HUES6 (cell line): ENCODE results near the gene TMOD1.

Source experiments
- H3K27ac ChIP-seq: 2 replicates; pipeline ENCODE4 v1.7.0; 2013; ENCODE audit warnings: low read depth, mild to moderate bottlenecking, low read length, inconsistent platforms
- H3K27me3 ChIP-seq: 2 replicates; pipeline ENCODE4 v1.6.1; 2013; ENCODE audit warnings: low read length; ENCODE audit not compliant: control insufficient read depth, insufficient read depth
- H3K36me3 ChIP-seq: 2 replicates; pipeline ENCODE4 v1.6.1; 2013; ENCODE audit warnings: low read length; ENCODE audit not compliant: control insufficient read depth, insufficient read depth
- H3K4me1 ChIP-seq: 2 replicates; pipeline ENCODE4 v1.6.1; 2013; ENCODE audit warnings: low read length; ENCODE audit not compliant: control insufficient read depth, insufficient read depth
- H3K4me3 ChIP-seq: 2 replicates; pipeline ENCODE4 v1.5.1; 2013; ENCODE audit warnings: low read depth, low read length
- H3K9ac ChIP-seq: one replicate; pipeline ENCODE4 v1.6.1; 2013; ENCODE audit warnings: mild to moderate bottlenecking, low read length
- H3K9me3 ChIP-seq: 2 replicates; pipeline ENCODE4 v1.6.1; 2013; ENCODE audit warnings: low read depth, low read length; ENCODE audit not compliant: control insufficient read depth, insufficient read depth

TMOD1 gene

DNA sequence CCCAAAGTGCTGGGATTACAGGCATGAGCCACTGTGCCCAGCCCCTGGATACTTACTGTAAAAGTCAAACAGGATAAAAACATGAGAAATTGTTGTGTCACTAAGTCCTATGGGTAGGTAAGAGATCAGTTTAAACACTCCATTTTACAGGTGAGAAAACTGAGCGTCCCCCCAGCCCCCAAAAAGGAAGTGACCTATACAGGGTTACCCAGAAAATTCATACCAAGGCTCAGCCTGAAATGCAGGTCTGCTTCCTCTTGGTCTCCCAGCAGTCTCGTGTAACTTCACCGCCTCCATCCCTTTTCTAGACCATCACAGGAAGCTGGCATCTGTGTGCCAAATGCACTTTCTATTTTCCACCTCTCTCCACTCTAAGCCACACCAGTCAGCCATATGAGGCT lies 57.2 kb downstream of the TMOD1 start:
- Histone ChIP-seq H3K27ac (no peak overlapping the region), H3K4me3 (no peak overlapping the region), H3K9ac (no peak overlapping the region), H3K36me3 (no peaks in the 10 kb centered on the region), H3K9me3 (no peaks in the 10 kb centered on the region), H3K27me3 (no peaks in the 10 kb centered on the region), H3K4me1 (peaks cover 8% of the 10 kb centered on the region)

DNA sequence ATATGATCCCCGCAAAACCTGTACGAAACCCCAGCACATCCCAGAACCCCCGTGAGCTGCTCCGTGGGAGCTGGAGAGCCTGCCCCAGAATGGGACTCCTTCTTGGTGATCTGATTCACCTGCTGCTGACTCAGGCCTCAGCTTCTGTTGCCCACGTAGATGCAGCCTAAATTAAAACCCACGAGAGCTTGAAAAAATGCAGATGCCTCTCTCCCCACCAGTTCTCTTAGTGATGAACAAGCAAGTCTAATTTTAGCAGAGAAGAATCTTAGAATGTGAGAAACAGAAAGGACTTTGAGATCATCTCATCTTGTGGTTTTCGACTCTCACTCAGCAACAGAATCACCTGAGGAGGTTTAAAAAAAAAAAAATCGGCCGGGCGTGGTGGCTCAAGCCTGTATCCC lies 57.6 kb downstream of the TMOD1 start:
- Histone ChIP-seq H3K9ac (no peak overlapping the region), H3K9me3 (no peaks in the 10 kb centered on the region), H3K36me3 (no peaks in the 10 kb centered on the region), H3K4me1 (peaks cover 11% of the 10 kb centered on the region), H3K27ac (no peak overlapping the region), H3K4me3 (no peak overlapping the region), H3K27me3 (no peaks in the 10 kb centered on the region)

GRCh38 chr9:97560154-97560553 lies 58.7 kb downstream of the TMOD1 start:
- H3K9ac ChIP-seq: no peak overlapping the region
- H3K36me3 ChIP-seq: no peaks in the 10 kb centered on the region
- no peak overlapping the region for H3K4me3 ChIP-seq
- no peaks in the 10 kb centered on the region for H3K27me3 ChIP-seq
- H3K27ac ChIP-seq: no peak overlapping the region
- H3K4me1 ChIP-seq: peaks cover 20% of the 10 kb centered on the region
- no peaks in the 10 kb centered on the region for H3K9me3 ChIP-seq

DNA sequence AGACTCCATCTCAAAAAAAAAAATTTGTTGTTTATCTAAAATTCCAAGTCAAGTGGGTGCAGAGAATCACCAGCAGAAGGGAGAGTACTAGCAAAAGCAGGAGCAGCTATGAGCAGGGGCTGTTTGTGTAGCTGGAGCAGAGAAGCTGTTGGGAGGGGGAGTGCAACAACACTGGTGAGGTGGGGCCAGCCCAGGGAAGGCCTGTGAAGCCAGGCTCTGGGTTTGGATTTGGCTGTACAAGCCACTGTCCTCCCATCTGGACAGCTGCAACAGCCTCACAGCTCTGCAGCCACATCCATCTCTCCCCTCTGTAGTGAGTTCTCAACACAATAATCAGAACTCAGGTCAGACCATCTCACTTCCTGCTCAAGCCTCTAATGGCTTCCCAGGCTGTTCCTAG lies 59.4 kb downstream of the TMOD1 start:
- Histone ChIP-seq H3K4me1 (peaks cover 23% of the 10 kb centered on the region), H3K4me3 (no peak overlapping the region), H3K36me3 (no peaks in the 10 kb centered on the region), H3K9ac (no peak overlapping the region), H3K27me3 (no peaks in the 10 kb centered on the region), H3K9me3 (no peaks in the 10 kb centered on the region), H3K27ac (no peak overlapping the region)

DNA sequence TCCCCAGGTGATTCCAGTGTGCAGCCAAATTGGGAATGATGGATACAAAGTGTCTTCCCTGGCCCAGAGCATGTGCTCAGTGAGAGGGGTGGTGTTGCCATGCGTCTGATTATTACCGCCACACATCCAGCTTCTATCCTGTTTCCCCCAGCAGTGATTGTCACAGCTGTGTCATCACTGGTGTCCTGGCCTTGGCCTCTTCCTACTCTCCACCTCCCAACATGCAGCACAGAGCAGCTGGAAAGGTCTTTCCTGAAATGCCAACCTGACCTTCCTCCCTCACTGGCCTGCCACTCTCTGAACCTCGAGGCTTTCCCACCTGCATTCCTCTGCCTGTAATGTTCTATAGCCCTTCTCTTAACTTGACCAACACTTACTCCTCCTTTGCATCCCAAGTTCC lies 60.0 kb downstream of the TMOD1 start:
- H3K9me3 ChIP-seq: no peaks in the 10 kb centered on the region
- H3K4me3 ChIP-seq: no peak overlapping the region
- peaks cover 23% of the 10 kb centered on the region for H3K4me1 ChIP-seq
- no peaks in the 10 kb centered on the region for H3K27me3 ChIP-seq
- no peak overlapping the region for H3K9ac ChIP-seq
- no peak overlapping the region for H3K27ac ChIP-seq
- H3K36me3 ChIP-seq: no peaks in the 10 kb centered on the region

DNA sequence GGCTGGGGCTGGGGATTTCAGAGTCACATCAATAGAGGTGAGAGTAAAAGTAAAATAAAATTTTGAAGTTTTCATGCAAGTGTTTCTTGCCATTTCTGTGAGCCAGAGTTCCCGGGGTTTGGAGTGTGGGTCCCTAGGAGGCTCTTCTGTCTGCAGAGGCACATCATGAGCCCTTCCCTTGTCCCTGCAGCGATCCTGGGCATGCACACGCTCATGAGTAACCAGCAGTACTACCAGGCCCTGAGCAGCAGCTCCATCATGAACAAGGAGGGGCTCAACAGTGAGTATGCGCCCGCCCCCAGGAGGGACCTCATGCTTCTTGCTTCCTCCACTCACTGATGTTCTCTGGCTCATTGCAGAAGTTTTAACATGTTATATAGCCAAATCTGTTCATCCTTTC lies 61.1 kb downstream of the TMOD1 start:
- H3K4me1 ChIP-seq: peaks cover 23% of the 10 kb centered on the region
- no peak overlapping the region for H3K27ac ChIP-seq
- H3K9ac ChIP-seq: no peak overlapping the region

GRCh38 chr9:97563458-97564135 lies 62.1 kb downstream of the TMOD1 start:
- Histone ChIP-seq H3K9me3 (no peaks in the 10 kb centered on the region), H3K27me3 (no peaks in the 10 kb centered on the region), H3K27ac (no peak overlapping the region), H3K36me3 (no peaks in the 10 kb centered on the region), H3K4me3 (no peak overlapping the region), H3K4me1 (peaks cover 16% of the 10 kb centered on the region), H3K9ac (no peak overlapping the region)

More for the DNA sequence above, 61.1 kb downstream of the TMOD1 start:
- Histone ChIP-seq H3K27me3 (no peaks in the 10 kb centered on the region), H3K36me3 (no peaks in the 10 kb centered on the region), H3K4me3 (no peak overlapping the region), H3K9me3 (no peaks in the 10 kb centered on the region)

- no peak overlapping the region for H3K27ac ChIP-seq
- no peak overlapping the region for H3K9ac ChIP-seq
- H3K9me3 ChIP-seq: no peaks in the 10 kb centered on the region
- no peaks in the 10 kb centered on the region; the same call in 1 of the 2 replicates for H3K27me3 ChIP-seq
- no peaks in the 10 kb centered on the region for H3K36me3 ChIP-seq
- no peak overlapping the region for H3K4me3 ChIP-seq
- peaks cover 16% of the 10 kb centered on the region for H3K4me1 ChIP-seq
Observed at GRCh38 chr9:97564291-97565175, 63.1 kb downstream of the TMOD1 start.

- H3K36me3 ChIP-seq: no peaks in the 10 kb centered on the region
- H3K9ac ChIP-seq: no peak overlapping the region
- peaks cover 16% of the 10 kb centered on the region for H3K4me1 ChIP-seq
- H3K27me3 ChIP-seq: no peaks in the 10 kb centered on the region; the same call in 1 of the 2 replicates
- no peak overlapping the region for H3K4me3 ChIP-seq
- H3K9me3 ChIP-seq: no peaks in the 10 kb centered on the region
- H3K27ac ChIP-seq: no peak overlapping the region
Observed at GRCh38 chr9:97565262-97565661, 63.8 kb downstream of the TMOD1 start.

DNA sequence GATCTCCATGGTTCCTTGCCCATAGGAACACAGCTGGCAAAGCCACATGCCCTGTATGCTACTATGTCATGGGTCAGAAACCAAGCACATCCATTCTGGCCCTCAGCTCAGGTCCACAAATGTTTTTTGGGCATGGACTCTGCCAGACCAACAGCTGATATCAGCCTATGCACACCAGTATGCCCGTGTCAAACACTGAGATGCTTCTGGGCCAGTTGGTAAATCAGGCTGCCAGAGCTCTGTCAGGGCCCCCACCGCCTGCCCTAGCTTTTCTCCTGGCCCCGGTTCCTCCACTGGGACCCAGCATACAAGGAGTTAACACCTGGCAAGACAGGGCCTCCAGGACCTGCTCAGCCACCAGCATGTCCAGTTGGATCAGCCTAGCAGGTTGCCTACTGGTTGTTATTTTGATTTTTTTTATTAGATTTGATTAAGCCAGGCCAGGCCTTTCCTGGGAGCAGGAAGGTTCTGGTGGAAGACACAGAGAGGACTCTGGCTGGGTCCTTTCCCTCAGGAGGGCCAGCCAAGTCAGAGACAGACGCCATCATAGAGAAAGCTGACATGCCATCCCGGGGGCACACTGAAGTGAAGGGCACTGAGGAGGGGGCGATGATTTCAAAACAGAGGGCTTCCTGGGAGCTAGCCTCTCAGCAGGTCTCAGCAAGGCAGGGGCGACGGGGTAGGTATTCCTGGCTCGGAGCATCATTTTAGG lies 65.9 kb downstream of the TMOD1 start:
- H3K9me3 ChIP-seq: no peaks in the 10 kb centered on the region
- H3K36me3 ChIP-seq: no peaks in the 10 kb centered on the region
- no peak overlapping the region for H3K9ac ChIP-seq
- no peak overlapping the region for H3K27ac ChIP-seq
- H3K27me3 ChIP-seq: no peaks in the 10 kb centered on the region; the same call in 1 of the 2 replicates
- H3K4me3 ChIP-seq: no peak overlapping the region
- peaks cover 16% of the 10 kb centered on the region for H3K4me1 ChIP-seq

- Histone ChIP-seq H3K4me3 (no peak overlapping the region), H3K27ac (no peak overlapping the region), H3K9me3 (no peaks in the 10 kb centered on the region), H3K9ac (no peak overlapping the region), H3K4me1 (peaks cover 16% of the 10 kb centered on the region), H3K27me3 (no peaks in the 10 kb centered on the region; the same call in 1 of the 2 replicates), H3K36me3 (no peaks in the 10 kb centered on the region)
Observed at GRCh38 chr9:97567894-97568202, 66.4 kb downstream of the TMOD1 start.
